HG03571 (cell line): Measurements from ENCODE around the gene CYS1.

Experiments
- ATAC-seq: cut with Tn5 transposase; IDR thresholded peaks from one replicate; pipeline ENCODE4 v1.9.1; 2021; ENCODE audit not compliant: unreplicated experiment

The CYS1 gene

DNA sequence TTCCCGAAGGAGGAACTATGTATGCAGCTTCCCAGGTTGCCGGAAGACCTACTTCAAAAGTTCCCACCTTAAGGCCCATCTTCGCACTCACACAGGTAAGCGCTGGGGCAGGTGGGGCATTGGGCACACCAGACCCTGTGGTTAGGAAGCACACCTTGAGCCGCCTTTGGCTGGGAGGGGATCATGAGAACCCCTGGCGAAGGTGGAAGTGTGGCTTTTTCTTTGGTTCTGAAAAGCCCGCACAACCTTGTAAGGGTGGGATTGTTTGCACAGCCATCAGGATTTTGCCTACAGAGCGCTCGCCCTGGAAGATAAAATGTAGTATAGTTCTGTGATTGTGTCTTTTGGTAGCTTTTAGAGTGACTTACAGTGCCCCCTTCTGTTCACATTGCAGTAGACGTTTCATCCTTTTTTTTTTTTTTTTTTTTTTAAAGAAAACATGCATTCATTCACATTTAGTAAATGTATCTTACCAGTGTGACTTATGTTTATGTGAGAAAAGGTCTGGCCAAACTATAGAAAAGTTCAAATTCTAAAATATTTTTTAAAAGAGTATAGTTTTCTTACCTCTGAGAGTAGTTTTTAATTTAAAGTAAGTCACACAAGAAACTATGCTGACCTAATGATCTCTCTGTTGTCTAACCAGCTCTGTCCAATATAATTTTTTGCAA, 31.6 kb downstream of the CYS1 start:
- ATAC-seq: no peak

DNA sequence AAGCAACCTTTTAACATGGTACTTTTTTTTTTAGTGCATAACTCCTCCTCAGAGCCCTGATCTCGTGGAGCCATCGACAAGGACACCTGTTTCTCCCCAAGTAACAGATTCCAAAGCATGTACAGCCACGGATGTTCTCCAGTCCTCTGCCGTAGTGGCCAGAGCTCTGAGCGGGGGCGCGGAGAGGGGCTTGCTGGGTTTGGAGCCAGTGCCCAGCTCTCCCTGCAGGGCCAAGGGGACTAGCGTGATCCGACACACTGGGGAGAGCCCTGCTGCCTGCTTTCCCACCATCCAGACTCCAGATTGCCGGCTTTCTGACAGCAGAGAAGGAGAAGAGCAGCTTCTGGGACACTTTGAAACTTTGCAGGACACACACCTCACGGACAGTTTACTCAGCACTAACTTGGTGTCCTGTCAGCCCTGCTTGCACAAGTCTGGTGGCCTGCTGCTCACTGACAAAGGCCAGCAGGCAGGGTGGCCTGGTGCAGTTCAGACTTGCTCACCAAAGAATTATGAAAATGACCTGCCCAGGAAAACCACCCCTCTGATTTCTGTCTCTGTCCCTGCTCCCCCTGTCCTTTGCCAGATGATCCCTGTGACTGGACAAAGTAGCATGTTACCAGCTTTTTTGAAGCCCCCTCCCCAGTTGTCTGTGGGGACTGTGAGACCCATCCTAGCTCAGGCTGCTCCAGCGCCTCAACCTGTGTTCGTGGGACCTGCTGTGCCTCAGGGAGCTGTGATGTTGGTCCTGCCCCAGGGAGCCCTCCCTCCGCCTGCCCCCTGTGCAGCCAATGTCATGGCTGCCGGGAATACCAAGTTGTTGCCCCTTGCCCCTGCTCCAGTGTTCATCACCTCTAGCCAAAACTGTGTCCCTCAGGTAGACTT, 32.4 kb downstream of the CYS1 start:
- no peak for ATAC-seq

DNA sequence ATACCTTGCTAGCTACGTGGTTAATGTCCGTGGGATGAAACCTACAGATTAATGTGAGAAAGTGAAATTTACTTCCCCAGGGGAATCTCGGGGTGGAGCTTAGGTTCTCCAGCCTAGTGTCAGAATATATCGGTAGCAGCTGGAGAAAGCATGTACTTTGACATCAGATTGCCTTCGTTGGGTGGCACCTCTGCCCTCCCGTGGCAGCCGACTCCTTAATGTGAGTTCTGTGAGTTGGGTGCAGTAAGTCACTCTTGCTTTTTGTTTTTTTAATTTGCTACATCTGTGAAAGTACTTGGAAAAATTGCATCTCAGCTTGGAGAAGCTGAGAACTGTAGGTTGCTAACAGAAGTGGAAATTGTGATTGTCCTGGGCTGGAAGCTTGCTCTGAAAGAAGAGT, 33.3 kb downstream of the CYS1 start:
- ATAC-seq: no peak

- ATAC-seq: no peak
Observed at GRCh38 chr2:10045561-10046355, 34.5 kb downstream of the CYS1 start.

GRCh38 chr2:10043906-10044601, 36.2 kb downstream of the CYS1 start:
- ATAC-seq: peak; percentile 47

DNA sequence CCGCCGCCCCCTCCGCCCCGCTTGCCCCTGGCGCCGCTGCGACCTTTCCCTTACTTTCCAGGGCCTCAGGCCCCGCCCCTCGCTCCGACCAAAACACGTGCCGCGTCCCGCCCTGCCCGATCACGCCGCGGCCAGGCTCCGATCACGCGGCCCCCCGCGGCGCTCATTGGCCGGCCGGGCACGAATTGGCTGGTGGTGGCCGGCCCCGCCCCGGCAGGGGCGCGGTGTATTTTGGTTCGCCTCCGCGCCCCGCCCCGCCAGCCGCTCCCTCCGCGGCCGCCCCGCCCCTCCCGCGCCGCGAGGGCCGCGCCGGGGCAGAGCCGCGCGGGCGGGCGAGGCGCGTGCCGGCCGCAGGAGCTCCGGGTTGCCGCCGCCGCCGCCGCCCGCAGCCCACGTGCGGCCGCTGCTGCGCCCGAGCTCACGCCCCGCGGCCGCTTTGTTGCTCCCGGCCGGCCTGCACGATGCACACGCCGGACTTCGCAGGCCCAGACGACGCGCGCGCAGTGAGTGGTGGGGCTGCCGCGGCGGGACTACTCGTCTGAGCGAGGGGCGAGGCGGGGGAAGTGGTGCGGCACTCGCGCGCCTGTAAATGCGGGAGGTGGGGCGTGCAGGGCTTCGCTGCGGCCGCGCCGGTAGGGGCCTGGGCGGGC, 36.8 kb downstream of the CYS1 start, which contains the start of gene KLF11:
Gene KLF11 (plus strand): TSS at position 295 of the 650 bp plus-strand sequence. CDS start 167 bp downstream, at position 462.
- ATAC-seq: peak; percentile 63

DNA sequence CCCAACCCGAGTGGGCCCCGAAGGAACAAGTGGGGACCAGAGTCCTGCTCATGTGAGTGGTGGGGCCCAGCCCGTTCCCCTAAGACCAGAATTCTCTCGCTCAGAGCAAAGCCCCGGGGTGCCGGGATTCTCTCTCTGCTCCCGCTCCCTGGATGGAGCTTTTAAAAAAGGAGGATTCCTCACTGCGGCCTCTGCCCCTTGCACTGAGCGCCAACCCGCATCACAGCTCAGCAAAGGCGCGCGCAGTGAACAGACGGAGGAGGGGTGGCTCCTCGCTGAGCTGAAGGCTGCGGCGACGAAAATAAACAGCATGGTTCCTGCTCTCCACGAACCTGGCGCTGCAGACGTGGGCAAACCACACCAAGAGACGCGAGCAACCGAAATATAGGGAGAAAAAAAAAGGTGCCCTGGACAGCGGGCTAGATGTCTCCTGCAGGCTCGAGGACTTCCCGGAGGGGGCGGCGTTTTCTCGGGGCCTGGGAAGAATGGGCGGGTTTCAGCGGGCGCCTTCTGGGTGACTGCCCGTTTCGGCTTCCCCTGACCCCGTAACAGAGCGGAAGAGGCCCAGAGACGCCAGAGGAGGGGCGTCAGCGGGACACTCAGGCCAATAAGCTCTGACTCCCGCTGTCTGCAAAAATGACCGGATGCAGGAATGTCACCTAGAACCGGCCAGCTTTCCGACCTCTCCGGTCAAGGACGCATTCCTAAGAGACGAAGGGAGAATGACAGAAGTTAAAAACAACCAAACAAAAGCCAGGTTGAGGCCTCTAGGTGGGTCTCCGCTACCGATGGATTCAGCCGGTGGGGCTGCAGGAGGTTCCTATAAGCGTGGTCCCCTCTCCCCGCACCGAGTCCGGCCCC, 37.7 kb downstream of the CYS1 start:
- ATAC-seq: peak; percentile 2

DNA sequence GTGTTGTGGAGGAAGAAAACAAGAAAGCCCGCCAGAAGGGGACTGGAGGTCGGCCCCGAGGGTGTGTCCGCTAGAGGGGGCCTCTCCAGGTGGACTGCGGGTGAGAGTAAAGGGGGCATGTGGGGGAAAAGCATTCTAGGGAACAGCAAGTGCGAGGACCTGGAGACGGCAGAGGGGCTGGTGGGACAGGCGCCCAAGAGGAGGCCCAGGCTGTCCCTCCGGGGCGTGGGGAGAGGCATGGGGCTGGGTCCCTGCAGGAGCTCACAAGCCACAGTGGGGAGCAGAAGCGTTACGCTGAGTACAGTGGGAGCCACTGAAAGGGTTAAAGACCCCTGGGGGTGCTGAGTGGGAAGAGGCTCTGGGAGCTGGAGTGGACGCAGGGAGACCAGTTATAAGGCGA, 38.5 kb downstream of the CYS1 start:
- no peak for ATAC-seq

- ATAC-seq: no peak
Observed at GRCh38 chr2:10039658-10040410, 40.4 kb downstream of the CYS1 start.

DNA sequence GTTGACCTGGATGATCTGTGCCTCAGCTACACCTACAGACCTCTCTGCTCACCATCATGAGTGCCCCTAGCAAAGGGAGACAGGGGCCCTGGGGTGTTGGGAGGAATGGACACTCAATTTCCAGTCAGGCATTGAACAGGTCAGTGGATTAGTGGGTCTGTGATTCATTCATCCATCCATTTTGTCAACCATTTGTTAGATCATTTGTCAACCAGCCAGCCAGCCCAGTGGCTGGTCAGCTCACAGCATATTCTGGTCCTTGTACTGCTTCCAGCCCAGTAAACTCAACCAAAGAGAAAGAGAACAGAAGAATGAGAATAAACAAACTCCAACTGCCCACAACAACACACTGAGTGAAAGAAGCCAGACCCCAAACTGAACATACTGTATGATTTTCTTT, 41.5 kb downstream of the CYS1 start:
- no peak for ATAC-seq

DNA sequence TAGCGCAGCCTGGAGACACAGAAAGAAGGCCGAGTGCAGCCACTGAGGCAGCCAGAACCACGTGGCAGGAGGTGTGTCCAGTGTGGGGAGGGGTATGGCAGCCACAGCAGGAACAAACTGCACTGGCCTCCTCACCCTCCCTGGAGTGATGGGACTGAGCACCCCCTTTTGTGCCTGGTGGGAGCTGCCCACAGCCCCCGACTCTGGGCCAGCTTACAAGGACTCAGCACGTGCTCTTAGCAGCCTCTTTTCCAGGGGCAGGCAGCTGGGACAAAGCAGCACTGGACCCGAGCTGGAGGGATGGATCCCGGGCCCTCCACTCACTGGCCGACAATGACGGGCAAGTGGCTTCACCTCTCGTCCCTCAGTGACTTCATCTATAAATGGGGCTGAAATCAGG, 42.1 kb downstream of the CYS1 start:
- no peak for ATAC-seq

DNA sequence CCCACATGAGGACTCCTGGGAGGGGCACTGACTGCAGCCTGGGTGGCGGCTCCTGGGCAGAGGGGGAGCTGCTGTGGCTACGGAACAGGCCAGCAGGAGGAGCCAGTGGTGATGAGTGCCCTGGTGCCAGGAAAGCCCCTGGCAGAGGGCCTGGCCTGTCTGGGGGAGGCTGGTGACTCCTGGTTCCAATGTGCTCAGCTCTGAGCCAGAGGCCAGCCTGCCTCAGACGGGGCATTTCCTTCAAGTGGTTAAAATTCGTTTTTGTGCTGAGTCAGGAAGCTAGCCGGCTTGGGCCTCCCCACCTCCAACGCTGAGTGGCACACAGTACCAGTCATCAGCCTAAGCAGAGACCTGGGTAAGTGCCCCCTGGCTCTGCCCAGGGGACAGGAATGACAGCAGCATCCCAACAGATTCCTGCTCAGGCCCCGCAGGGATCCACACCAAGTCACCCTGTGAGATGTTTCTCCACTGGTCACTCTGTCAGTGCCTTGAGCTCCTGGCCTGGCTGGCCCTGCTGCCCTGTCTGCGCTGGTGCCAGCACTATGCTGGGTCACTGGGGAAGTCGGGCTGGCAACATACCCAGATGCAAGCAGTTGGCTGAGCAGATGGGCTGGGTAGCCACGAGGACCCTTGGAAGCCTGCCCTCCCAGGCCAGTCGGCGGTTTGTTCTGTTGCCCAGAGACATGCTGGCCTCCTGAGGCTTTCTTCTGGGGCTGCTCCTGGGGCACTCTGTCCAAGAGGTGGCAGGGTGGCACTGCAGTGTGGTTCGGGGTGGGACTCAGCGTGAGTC, 43.9 kb downstream of the CYS1 start:
- ATAC-seq: no peak

GRCh38 chr2:10035633-10036032, 44.6 kb downstream of the CYS1 start:
- no peak for ATAC-seq

- no peak for ATAC-seq
Observed at GRCh38 chr2:10035053-10035422, 45.2 kb downstream of the CYS1 start.

- ATAC-seq: no peak
Observed at GRCh38 chr2:10034333-10035052, 45.7 kb downstream of the CYS1 start.

- ATAC-seq: no peak
Observed at GRCh38 chr2:10033251-10034006, 46.8 kb downstream of the CYS1 start.

DNA sequence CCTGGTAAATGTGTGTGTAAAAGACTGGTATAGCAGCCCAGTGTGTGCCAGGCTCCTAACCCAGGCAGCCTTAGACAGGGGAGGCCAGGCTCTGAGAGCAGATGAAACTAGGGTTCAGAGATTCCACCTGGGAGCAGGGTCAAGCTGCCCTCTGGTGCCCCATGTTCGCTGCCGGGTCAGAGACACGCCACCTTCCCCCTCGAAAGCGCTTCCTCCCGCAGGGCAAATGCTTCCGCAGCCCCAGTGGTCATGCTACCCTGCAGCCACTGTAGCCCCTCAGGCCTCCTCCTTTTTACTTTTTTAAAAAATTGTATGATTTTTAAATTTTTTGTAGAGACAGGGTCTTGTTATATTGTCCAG, 47.5 kb downstream of the CYS1 start:
- ATAC-seq: no peak
